ENCODE measurements around the gene TSPAN18. TPM values are rescaled to one million over a fixed set of nuclear protein-coding genes. Genes with fewer than 3 reads are reported as not detected.

TSPAN18 gene
- total and polyA plus RNA-seq, 2 experiments from 2014 or later, result 0.20 to 0.54 TPM

GRCh38 chr11:44777209-44778194 lies 50.7 kb downstream of the TSPAN18 start:
- Histone ChIP-seq H3K79me2 (ENCODE audit: insufficient read depth) (no peaks in the 10 kb centered on the region), H3K9ac (no peak overlapping the region), H3K36me3 (ENCODE audit: low read depth) (no peaks in the 10 kb centered on the region), H3K9me3 (ENCODE audit: low read depth) (no peaks in the 10 kb centered on the region), H3K27ac (no peak overlapping the region), H3K4me2 (ENCODE audit: unreplicated experiment) (no peak overlapping the region), H4K20me1 (ENCODE audit: insufficient read depth) (no peaks in the 10 kb centered on the region), H3K4me1 (ENCODE audit: insufficient read depth) (no peaks in the 10 kb centered on the region), H3K27me3 (replicated peaks; ENCODE audit: insufficient read depth) (peaks cover 36% of the 10 kb centered on the region), H3F3A (ENCODE audit: insufficient read depth) (no peaks in the 10 kb centered on the region), H3K9me2 (ENCODE audit: insufficient read depth) (no peaks in the 10 kb centered on the region), H3K4me3 (no peak overlapping the region), H2AFZ (no peak overlapping the region)
- WGBS, 2 experiments (ENCODE audit: low coverage in 1 of 2, low lambda C conversion rate in 2 of 2, missing lambda C conversion rate in 2 of 2), result 74 to 83% methylated on average over 6 of the region's 6 CpGs
- no peak for TF ChIP-seq EZH2phosphoT487 (IDR thresholded peaks at IDR 0.05; ENCODE audit: insufficient read depth, low read depth)
- no peak for TF ChIP-seq EZH2 (IDR thresholded peaks at IDR 0.05; ENCODE audit: insufficient read depth, poor library complexity, severe bottlenecking)
- in situ Hi-C loops (cut with MboI), result no loop called here
- DNase-seq, result no peak

- no peaks in the 10 kb centered on the region for H3K36me3 ChIP-seq (ENCODE audit: low read depth)
- H3F3A ChIP-seq (ENCODE audit: insufficient read depth), result no peaks in the 10 kb centered on the region
- no peak overlapping the region for H3K9ac ChIP-seq
- H3K27ac ChIP-seq, result no peak overlapping the region
- peaks cover 35% of the 10 kb centered on the region for H3K27me3 ChIP-seq (replicated peaks; ENCODE audit: insufficient read depth)
- H3K9me3 ChIP-seq (ENCODE audit: low read depth), result no peaks in the 10 kb centered on the region
- H3K4me1 ChIP-seq (ENCODE audit: insufficient read depth), result no peaks in the 10 kb centered on the region
- 74 to 75% methylated on average over 4 to 5 of the region's 5 CpGs for WGBS, 2 experiments (ENCODE audit: low coverage in 1 of 2, low lambda C conversion rate in 2 of 2, missing lambda C conversion rate in 2 of 2)
- no peak for DNase-seq
- no peak for TF ChIP-seq EZH2phosphoT487 (IDR thresholded peaks at IDR 0.05; ENCODE audit: insufficient read depth, low read depth)
- TF ChIP-seq EZH2 (IDR thresholded peaks at IDR 0.05; ENCODE audit: insufficient read depth, poor library complexity, severe bottlenecking), result no peak
- no peaks in the 10 kb centered on the region for H4K20me1 ChIP-seq (ENCODE audit: insufficient read depth)
- in situ Hi-C loops (cut with MboI), result no loop called here
- H3K4me2 ChIP-seq (ENCODE audit: unreplicated experiment), result no peak overlapping the region
- no peak overlapping the region for H3K4me3 ChIP-seq
- H3K79me2 ChIP-seq (ENCODE audit: insufficient read depth), result no peaks in the 10 kb centered on the region
- no peaks in the 10 kb centered on the region for H3K9me2 ChIP-seq (ENCODE audit: insufficient read depth)
- H2AFZ ChIP-seq, result no peak overlapping the region
Observed at GRCh38 chr11:44778195-44779100, 51.7 kb downstream of the TSPAN18 start.

GRCh38 chr11:44779736-44780520 lies 53.2 kb downstream of the TSPAN18 start:
- Histone ChIP-seq H3K27me3 (replicated peaks; ENCODE audit: insufficient read depth) (peaks cover 28% of the 10 kb centered on the region), H3K9me3 (ENCODE audit: low read depth) (no peaks in the 10 kb centered on the region), H3K4me3 (no peak overlapping the region), H3K4me2 (ENCODE audit: unreplicated experiment) (no peak overlapping the region), H4K20me1 (ENCODE audit: insufficient read depth) (no peaks in the 10 kb centered on the region), H3K79me2 (ENCODE audit: insufficient read depth) (no peaks in the 10 kb centered on the region), H3F3A (ENCODE audit: insufficient read depth) (no peaks in the 10 kb centered on the region), H2AFZ (no peak overlapping the region), H3K27ac (no peak overlapping the region), H3K9me2 (ENCODE audit: insufficient read depth) (no peaks in the 10 kb centered on the region), H3K9ac (no peak overlapping the region), H3K36me3 (ENCODE audit: low read depth) (no peaks in the 10 kb centered on the region), H3K4me1 (ENCODE audit: insufficient read depth) (no peaks in the 10 kb centered on the region)
- TF ChIP-seq EZH2phosphoT487 (IDR thresholded peaks at IDR 0.05; ENCODE audit: insufficient read depth, low read depth) (no peak), EZH2 (IDR thresholded peaks at IDR 0.05; ENCODE audit: insufficient read depth, poor library complexity, severe bottlenecking) (no peak)
- in situ Hi-C loops (cut with MboI), result no loop called here
- no peak for DNase-seq
- 72% methylated on average over 10 of the region's 10 CpGs for WGBS, 2 experiments (ENCODE audit: low coverage in 1 of 2, low lambda C conversion rate in 2 of 2, missing lambda C conversion rate in 2 of 2)

Data from GM23248 (cell line).